ENCODE measurements around the gene DAPK2. TPM values are rescaled to one million over a fixed set of nuclear protein-coding genes. Genes with fewer than 3 reads are reported as not detected.
"Not testable (repeated sequence)": the region's sequence is repeated elsewhere in the genome, so short reads cannot be mapped to it uniquely, and the experiment has no call there.

DAPK2 gene
- total RNA-seq, 1 experiment from 2014 or later: 1.4 TPM

GRCh38 chr15:64067564-64068030, 21.3 kb upstream of the DAPK2 start:
- H3K4me2 ChIP-seq (ENCODE audit: low read length): peak overlapping the region; percentile 64
- TF ChIP-seq EZH2phosphoT487 (IDR thresholded peaks at IDR 0.05; ENCODE audit: borderline replicate concordance, low read length): no peak
- TF ChIP-seq, protein P1, sequence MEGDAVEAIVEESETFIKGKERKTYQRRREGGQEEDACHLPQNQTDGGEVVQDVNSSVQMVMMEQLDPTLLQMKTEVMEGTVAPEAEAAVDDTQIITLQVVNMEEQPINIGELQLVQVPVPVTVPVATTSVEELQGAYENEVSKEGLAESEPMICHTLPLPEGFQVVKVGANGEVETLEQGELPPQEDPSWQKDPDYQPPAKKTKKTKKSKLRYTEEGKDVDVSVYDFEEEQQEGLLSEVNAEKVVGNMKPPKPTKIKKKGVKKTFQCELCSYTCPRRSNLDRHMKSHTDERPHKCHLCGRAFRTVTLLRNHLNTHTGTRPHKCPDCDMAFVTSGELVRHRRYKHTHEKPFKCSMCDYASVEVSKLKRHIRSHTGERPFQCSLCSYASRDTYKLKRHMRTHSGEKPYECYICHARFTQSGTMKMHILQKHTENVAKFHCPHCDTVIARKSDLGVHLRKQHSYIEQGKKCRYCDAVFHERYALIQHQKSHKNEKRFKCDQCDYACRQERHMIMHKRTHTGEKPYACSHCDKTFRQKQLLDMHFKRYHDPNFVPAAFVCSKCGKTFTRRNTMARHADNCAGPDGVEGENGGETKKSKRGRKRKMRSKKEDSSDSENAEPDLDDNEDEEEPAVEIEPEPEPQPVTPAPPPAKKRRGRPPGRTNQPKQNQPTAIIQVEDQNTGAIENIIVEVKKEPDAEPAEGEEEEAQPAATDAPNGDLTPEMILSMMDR (conservative IDR thresholded peaks at IDR 0.05; ENCODE audit: low read depth, low read length): peak; percentile 74

DNA sequence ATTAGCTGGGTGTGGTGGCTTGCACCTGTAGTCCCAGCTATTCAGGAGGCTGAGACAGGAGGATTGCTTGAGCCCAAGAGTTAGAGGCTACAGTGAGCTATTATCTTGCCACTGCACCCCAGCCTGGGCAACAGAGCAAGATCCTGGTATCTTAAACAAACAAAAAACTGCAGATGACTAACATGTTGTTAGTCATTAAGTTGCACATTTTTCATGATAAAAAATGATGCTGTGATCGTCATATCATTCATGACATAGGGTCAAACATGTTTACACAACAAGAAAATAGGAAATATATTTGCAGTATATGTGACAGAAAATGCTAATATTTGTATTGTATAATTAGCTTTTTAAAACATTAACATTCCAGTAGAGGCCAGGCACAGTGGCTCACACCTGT, 20.2 kb upstream of the DAPK2 start:
- Histone ChIP-seq H3K4me1 (ENCODE audit: insufficient read depth, low read length) (peaks cover 14% of the 10 kb centered on the region), H3K9ac (ENCODE audit: low read length) (no peak overlapping the region), H3K79me2 (ENCODE audit: low read length) (no peaks in the 10 kb centered on the region), H3K9me3 (ENCODE audit: low read length) (no peaks in the 10 kb centered on the region), H3K4me3 (ENCODE audit: low read length) (no peak overlapping the region), H3F3A (ENCODE audit: low read length, unreplicated experiment) (no peaks in the 10 kb centered on the region), H3K27me3 (ENCODE audit: low read length) (no peaks in the 10 kb centered on the region), H3K27ac (ENCODE audit: low read length) (no peak overlapping the region), H3K36me3 (ENCODE audit: low read depth, low read length) (no peaks in the 10 kb centered on the region), H3K9me2 (replicated peaks; ENCODE audit: low read length) (no peaks in the 10 kb centered on the region), H4K20me1 (ENCODE audit: low read length) (no peaks in the 10 kb centered on the region), H3K4me2 (ENCODE audit: low read length) (no peak overlapping the region), H2AFZ (ENCODE audit: low read length) (no peak overlapping the region)
- no peak for ATAC-seq
- DNase-seq: peak; percentile 19
- no TSS peak for BruUV-seq (replicated peaks)
- intact Hi-C loops (cut with micrococcal nuclease): loop anchor here (2.0 to 5.0 kb wide), 2 partner anchors 314 to 456 kb away; no protein-coding TSS in a partner anchor
- ChIA-PET CTCF (no interaction called here), POLR2A (ENCODE audit: unreplicated experiment) (no interaction called here)
- TF ChIP-seq EZH2phosphoT487 (IDR thresholded peaks at IDR 0.05; ENCODE audit: borderline replicate concordance, low read length) (no peak), EZH2 (IDR thresholded peaks at IDR 0.05; ENCODE audit: low read length, unreplicated experiment) (no peak)
- TF ChIP-seq, protein P1 (conservative IDR thresholded peaks at IDR 0.05; ENCODE audit: low read depth, low read length): no peak

More at GRCh38 chr15:64067564-64068030, 21.3 kb upstream of the DAPK2 start:
- DNase-seq (peak; percentile 73), ATAC-seq (peak; percentile 58)
- Histone ChIP-seq H4K20me1 (ENCODE audit: low read length) (no peaks in the 10 kb centered on the region), H3K9me3 (ENCODE audit: low read length) (no peaks in the 10 kb centered on the region), H3K4me1 (ENCODE audit: insufficient read depth, low read length) (peaks cover 25% of the 10 kb centered on the region), H3K9me2 (replicated peaks; ENCODE audit: low read length) (no peaks in the 10 kb centered on the region), H3K9ac (ENCODE audit: low read length) (no peak overlapping the region), H3K36me3 (ENCODE audit: low read depth, low read length) (no peaks in the 10 kb centered on the region), H3K4me3 (ENCODE audit: low read length) (no peak overlapping the region), H3F3A (ENCODE audit: low read length, unreplicated experiment) (peaks cover under 1% of the 10 kb centered on the region), H3K79me2 (ENCODE audit: low read length) (no peaks in the 10 kb centered on the region), H3K27me3 (ENCODE audit: low read length) (no peaks in the 10 kb centered on the region), H3K27ac (ENCODE audit: low read length) (no peak overlapping the region), H2AFZ (ENCODE audit: low read length) (peak overlapping the region; percentile 46; the same call in 1 of the 2 replicates)
- ChIA-PET CTCF (interaction anchor here (0.8 to 1.8 kb wide), 2 partner anchors 315 to 458 kb away, joined by 3 to 12 read pairs; no protein-coding TSS in a partner anchor), POLR2A (ENCODE audit: unreplicated experiment) (no interaction called here)
- BruUV-seq (replicated peaks): no TSS peak
- intact Hi-C loops (cut with micrococcal nuclease): loop anchor here (1.0 to 5.0 kb wide), 4 partner anchors 176 to 457 kb away; no protein-coding TSS in a partner anchor

DNA sequence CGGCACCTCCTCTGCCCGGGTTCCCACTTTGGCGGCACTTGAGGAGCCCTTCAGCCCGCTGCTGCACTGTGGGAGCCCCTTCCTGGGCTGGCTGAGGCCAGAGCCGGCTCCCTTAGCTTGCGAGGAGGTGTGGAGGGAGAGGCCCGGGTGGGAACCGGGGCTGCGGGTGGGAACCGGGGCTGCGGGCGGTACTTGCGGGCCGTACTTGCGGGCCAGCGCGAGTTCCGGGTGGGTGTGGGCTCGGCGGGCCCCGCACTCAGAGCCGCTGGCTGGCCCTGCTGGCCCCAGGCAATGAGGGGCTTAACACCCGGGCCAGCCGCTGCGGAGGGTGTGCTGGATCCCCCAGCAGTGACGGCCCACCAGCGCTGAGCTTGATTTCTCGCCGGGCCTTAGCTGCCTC, 14.4 kb upstream of the DAPK2 start:
- Histone ChIP-seq H2AFZ (ENCODE audit: low read length) (no peak overlapping the region), H3K27ac (ENCODE audit: low read length) (no peak overlapping the region), H3K36me3 (ENCODE audit: low read depth, low read length) (no peaks in the 10 kb centered on the region), H3K79me2 (ENCODE audit: low read length) (no peaks in the 10 kb centered on the region), H3K4me3 (ENCODE audit: low read length) (no peak overlapping the region), H3K4me1 (ENCODE audit: insufficient read depth, low read length) (peaks cover 4% of the 10 kb centered on the region; the same call in 1 of the 2 replicates), H3F3A (ENCODE audit: low read length, unreplicated experiment) (no peaks in the 10 kb centered on the region), H3K9ac (ENCODE audit: low read length) (no peak overlapping the region), H3K4me2 (ENCODE audit: low read length) (no peak overlapping the region), H3K9me3 (ENCODE audit: low read length) (no peaks in the 10 kb centered on the region), H4K20me1 (ENCODE audit: low read length) (no peaks in the 10 kb centered on the region), H3K9me2 (replicated peaks; ENCODE audit: low read length) (no peaks in the 10 kb centered on the region), H3K27me3 (ENCODE audit: low read length) (no peaks in the 10 kb centered on the region)
- no TSS peak for BruUV-seq (replicated peaks)
- intact Hi-C loops (cut with micrococcal nuclease): no loop called here
- TF ChIP-seq EZH2phosphoT487 (IDR thresholded peaks at IDR 0.05; ENCODE audit: borderline replicate concordance, low read length) (no peak), EZH2 (IDR thresholded peaks at IDR 0.05; ENCODE audit: low read length, unreplicated experiment) (no peak)
- TF ChIP-seq, protein P1 (conservative IDR thresholded peaks at IDR 0.05; ENCODE audit: low read depth, low read length): no peak
- ChIA-PET CTCF (no interaction called here), POLR2A (ENCODE audit: unreplicated experiment) (no interaction called here)
- no peak for ATAC-seq
- DNase-seq: no peak

DNA sequence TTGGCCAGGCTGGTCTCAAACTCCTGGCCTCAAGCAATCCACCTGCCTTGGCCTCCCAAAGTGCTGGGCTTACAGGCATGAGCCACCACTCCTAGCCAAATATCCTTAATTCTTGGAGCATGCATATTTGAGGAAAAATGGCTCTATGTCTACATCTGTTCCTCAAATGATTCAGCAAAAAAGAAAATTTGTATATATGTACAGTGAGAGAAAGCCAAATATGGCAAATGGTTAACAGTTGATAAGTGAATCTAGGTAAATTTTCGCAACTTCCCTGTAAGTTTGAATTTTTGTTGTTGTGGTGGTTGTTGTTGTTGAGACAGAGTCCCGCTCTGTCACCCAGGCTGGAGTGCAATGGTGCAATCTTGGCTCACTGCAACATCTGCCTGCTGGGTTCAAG, 12.8 kb upstream of the DAPK2 start:
- CTCF ChIA-PET; intact Hi-C loops (cut with micrococcal nuclease); H3K9me3 ChIP-seq (ENCODE audit: low read length); ATAC-seq; H3K4me2 ChIP-seq (ENCODE audit: low read length); H3K9me2 ChIP-seq (replicated peaks; ENCODE audit: low read length); H3K27ac ChIP-seq (ENCODE audit: low read length); DNase-seq; POLR2A ChIA-PET (ENCODE audit: unreplicated experiment); H3K9ac ChIP-seq (ENCODE audit: low read length); H3K4me1 ChIP-seq (ENCODE audit: insufficient read depth, low read length); H3K27me3 ChIP-seq (ENCODE audit: low read length); H3F3A ChIP-seq (ENCODE audit: low read length, unreplicated experiment); H2AFZ ChIP-seq (ENCODE audit: low read length); H3K79me2 ChIP-seq (ENCODE audit: low read length); H3K4me3 ChIP-seq (ENCODE audit: low read length); H3K36me3 ChIP-seq (ENCODE audit: low read depth, low read length); BruUV-seq (replicated peaks); H4K20me1 ChIP-seq (ENCODE audit: low read length): not testable (repeated sequence)
